HG03175 (cell line): ENCODE measurements around the gene PLS1.
A peak's percentile ranks its signal among the peaks of the same experiment; 100 is the strongest.
"Not testable (repeated sequence)": the region's sequence is repeated elsewhere in the genome, so short reads cannot be mapped to it uniquely, and the experiment has no call there.

Experiments
- ATAC-seq: cut with Tn5 transposase; IDR thresholded peaks from one replicate; pipeline ENCODE4 v1.9.1; 2021; ENCODE audit warnings: mild to moderate bottlenecking, moderate library complexity; ENCODE audit not compliant: unreplicated experiment

The PLS1 gene, protein sequence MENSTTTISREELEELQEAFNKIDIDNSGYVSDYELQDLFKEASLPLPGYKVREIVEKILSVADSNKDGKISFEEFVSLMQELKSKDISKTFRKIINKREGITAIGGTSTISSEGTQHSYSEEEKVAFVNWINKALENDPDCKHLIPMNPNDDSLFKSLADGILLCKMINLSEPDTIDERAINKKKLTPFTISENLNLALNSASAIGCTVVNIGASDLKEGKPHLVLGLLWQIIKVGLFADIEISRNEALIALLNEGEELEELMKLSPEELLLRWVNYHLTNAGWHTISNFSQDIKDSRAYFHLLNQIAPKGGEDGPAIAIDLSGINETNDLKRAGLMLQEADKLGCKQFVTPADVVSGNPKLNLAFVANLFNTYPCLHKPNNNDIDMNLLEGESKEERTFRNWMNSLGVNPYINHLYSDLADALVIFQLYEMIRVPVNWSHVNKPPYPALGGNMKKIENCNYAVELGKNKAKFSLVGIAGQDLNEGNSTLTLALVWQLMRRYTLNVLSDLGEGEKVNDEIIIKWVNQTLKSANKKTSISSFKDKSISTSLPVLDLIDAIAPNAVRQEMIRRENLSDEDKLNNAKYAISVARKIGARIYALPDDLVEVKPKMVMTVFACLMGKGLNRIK

GRCh38 chr3:142595951-142596725 is at the start of gene PLS1:
Gene PLS1, plus strand, starts transcription at chr3:142596393. Its CDS starts 67,845 bp downstream, at chr3:142664238.
- peak; percentile 85 for ATAC-seq

DNA sequence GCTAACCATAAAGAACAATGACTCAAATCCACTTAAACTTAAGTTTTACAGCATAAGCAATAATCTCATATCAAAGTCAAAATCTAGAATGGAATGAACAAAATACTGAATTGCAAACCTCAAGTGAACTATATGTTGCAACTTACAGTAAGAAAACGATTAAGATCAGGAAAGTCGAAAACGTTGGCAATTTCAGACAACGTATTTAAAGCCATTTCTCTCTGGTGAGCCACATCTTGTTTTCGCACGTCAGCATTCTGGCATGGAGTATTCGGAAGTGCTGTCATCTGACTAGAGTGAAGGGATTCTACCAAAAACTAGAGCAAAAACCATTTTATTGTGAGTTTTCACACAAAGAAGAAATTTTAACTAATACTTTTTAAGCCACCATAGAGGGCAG is 46.2 kb upstream of the PLS1 start:
- no peak for ATAC-seq

DNA sequence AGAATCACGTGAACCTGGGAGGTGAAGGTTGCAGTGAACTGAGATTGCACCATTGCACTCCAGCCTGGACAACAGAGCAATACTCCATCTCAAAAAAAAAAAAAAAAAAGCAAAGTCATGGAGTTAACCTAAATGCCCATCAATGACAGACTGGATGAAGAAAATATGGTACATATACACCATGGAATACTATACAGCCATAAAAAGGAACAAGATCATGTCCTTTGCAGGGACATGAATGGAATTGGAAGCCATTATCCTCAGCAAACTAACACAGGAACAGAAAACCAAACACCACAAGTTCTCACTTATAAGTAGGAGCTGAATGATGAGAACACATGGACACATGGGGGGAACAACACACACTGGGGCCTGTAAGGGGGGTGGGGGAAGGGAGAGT is 43.6 kb upstream of the PLS1 start:
- not testable (repeated sequence) for ATAC-seq

GRCh38 chr3:142553741-142554140 is 42.5 kb upstream of the PLS1 start:
- no peak for ATAC-seq

DNA sequence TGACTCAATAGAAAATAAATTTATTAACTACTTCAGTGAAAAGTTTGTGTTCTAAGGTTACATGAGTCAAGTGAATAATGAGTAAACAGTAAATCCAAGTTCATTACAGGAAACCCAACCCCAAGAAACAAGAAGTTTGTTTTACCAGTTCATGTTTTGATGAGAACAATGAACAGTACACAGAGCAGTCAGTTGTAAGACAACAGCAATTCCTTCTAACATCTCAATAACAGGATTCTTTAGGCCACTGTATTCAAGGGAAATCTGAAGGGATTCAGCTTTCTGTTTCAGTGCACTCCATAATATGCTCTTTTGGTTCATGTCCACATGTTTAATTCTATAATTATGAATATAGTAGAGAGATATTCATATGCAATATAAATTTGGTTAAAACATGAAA is 36.1 kb upstream of the PLS1 start:
- no peak for ATAC-seq

DNA sequence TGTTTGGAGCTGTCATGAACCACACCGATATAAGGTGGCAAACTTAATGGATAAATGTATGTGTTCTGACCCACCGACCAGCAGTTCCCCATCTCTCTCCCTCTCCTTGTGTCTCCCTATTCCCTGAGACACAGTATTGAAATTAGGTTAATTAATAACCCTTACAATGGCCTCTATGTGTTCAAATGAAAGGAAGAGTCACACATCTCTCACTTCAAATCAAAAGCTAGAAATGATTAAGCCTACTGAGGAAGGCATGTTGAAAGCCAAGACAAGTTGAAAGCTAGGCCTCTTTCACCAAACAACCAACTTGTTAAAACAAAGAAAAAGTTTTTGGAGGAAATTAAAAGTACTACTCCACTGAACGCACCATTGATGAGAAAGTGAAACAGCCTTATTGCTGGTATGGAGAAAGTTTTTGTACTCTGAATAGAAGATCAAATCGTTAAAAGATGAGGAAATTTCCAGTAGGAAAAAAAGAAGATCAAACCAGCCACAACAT is 32.6 kb upstream of the PLS1 start:
- ATAC-seq: no peak

DNA sequence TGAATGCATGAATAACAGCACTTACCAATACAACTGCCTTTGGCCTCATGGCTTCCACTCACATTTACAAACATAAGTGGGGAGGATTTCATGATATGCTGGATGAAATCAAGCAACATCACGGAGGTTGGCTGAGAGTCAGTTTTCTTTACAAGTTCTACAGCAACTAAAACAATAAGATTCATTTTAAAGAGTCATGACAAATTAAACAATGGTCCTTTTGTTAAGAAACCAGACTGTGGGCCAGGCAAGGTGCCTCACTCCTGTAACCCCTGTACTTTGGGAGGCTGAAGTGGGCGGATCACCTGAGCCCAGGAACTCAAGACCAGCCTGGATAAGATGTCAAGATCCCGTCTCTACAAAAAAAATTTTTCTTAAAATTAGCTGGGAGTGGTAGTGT is 30.1 kb upstream of the PLS1 start:
- no peak for ATAC-seq

- no peak for ATAC-seq
These were observed 27.7 kb upstream of the PLS1 start for GRCh38 chr3:142568393-142569017.

DNA sequence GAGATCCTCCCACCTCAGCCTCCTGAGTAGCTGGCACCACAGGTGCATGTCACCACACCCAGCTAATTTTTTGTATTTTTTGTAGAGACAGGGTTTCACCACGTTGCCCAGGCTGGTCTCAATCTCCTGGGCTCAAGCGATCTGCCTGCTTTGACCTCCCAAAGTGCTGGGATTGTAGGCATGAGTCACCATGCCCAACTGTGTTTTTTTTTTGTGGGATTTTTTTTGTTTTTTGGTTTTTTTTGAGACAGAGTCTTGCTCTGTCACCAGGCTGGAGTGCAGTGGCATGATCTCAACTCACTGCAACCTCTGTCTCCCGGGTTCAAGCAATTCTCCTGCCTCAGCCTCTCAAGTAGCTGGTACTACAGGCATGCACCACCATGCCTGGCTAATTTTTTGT is 26.8 kb upstream of the PLS1 start:
- not testable (repeated sequence) for ATAC-seq

- not testable (repeated sequence) for ATAC-seq
These were observed 22.0 kb upstream of the PLS1 start for GRCh38 chr3:142574223-142574622.

DNA sequence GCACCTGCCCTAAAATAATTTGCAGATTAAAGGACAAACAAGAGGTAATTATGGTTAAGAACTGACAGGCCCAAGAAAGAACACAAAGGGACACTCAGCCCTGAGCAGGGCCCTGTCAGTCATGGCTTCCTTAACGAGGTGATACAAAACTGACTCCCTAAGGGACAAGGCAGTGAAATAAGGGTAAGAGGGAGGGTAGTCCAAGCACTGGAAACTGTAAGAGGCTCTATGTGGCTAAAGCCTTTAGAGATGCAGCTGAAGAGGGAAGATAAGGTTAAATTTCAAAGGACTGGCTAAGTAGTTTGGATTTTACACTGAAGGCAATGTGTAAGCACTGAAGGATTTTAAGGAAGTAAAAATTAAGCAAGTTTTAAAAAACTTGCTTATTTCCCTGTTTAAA is 21.5 kb upstream of the PLS1 start:
- ATAC-seq: no peak

- ATAC-seq: no peak
These were observed 19.4 kb upstream of the PLS1 start for GRCh38 chr3:142576792-142577191.

- no peak for ATAC-seq
These were observed 18.4 kb upstream of the PLS1 start for GRCh38 chr3:142577696-142578328.

DNA sequence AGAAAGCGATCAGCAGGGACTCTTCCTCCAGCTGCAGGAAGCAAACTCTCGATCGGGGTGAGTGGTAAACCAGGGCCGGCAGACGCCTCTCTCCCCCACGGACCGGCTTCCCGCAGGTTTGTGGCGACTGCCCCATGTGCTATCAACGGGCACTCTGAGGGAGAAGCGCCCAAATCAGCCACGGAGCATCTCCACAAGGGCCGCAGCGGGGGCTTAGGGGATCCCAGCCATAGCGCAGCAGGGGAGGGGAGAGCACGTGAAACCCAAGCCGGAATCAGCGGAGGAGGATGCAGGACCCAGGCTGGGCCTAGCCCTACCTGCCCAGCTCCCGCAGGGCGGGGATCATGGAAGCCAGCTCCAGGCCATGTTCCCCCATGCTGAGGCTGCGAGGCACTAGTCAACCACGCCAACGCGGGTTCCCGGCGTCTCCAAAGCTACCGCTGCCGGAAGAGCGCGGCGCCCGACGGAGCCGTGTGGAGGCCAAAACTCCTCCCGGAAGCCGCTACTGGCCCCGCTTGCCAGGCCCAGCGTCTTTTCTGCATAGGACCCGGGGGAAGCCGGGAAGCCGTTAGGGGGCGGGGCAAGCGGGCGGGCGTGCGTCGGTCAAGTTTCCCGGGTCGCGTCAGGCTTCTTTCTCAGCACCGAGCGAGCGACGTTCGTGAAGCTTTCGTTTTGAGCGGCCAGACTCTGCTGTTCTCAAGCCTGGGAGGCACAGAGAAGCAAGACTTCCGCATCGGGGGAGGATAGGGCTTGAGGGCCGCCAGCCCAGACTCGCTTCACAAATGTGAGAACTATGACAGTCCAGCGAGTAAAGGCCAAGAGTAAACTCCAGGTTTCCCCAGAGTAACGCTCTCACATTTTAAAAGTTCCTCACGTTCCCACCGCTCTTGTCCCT is 17.6 kb upstream of the PLS1 start, which contains the start of gene ATR:
Gene ATR (minus strand): TSS at position 405 of the 895 bp plus-strand sequence. CDS start 29 bp downstream, at position 376.
- ATAC-seq: peak; percentile 93

DNA sequence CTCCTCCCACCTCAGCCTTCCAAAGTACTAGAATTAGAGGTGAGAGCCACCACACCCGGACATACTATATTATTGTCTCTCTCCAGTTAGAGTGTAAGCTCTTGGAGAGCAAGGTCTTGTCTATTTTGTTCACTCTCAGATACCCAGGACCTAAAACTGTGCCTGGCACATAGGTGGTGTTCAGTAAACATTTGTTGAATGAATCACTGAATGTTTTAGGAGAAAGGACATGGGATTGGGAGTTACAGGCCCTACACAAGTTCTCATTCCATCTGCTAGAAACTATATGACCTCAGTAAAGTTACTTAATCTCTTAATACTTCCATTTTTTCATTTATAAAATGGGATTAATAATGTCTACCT is 16.2 kb upstream of the PLS1 start:
- ATAC-seq: no peak

DNA sequence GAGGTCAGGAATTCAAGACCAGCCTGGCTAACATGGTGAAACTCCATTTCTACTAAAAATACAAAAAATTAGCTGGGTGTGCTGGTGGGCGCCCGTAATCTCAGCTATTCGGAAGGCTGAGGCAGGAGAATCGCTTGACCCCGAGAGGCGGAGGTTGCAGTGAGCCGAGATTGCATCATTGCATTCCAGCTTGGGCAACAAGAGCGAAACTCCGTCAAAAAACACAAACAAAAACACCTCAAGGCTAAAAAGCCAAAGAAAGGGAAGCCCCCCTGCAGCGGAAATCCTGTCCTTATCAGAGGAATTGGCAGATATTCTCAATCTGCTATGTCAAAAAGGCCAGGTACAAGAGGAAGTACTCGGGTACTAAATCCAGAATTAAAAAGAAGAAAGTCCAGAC is 15.1 kb upstream of the PLS1 start:
- ATAC-seq: not testable (repeated sequence)

- peak; percentile 71 for ATAC-seq
These were observed 9.3 kb upstream of the PLS1 start for GRCh38 chr3:142586803-142587406.

GRCh38 chr3:142588703-142589102 is 7.5 kb upstream of the PLS1 start:
- ATAC-seq: no peak

DNA sequence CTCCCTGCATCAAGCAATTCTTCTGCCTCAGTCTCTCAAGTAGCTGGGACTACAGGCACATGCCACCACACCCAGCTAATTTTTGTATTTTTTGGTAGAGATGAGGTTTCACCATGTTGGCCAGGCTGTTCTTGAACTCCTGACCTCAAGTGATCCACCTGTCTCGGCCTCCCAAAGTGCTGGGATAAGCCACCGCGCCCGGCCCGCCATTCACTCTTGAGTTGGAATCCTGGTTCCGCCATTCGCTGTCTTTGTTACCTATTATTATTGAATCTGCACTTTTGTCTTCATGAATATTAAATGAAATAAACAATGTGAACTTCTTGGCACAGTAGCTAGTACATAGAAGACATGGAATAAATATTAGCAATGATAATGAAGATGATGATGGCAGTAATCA is 3.9 kb upstream of the PLS1 start:
- not testable (repeated sequence) for ATAC-seq
